Cortex of kidney (tissue), 1 donor: ENCODE data around the gene TMED6.
"Not testable (repeated sequence)": the region's sequence is repeated elsewhere in the genome, so short reads cannot be mapped to it uniquely, and the experiment has no call there.

Experiments used
- DNase-seq: peaks from one replicate; lab custom pipeline; 2025; lab: John Stamatoyannopoulos, UW

TMED6 gene

DNA sequence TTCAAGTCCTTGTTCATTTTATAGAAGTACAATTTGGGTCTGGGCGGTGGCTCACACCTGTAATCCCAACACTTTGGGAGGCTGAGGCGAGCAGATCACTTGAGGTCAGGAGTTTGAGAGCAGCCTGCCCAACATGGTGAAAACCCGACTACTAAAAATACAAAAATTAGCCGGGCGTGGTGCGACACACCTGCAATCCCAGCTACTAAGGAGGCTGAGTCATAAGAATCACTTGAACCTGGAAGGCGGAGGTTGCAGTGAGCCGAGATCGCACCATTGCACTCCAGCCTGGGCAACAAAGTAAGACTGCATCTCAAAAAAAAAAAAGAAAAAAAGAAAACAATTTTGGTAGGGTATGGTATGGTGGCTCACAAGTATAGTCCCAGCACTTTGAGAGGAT is 8.5 kb upstream of the TMED6 start:
- DNase-seq, result not testable (repeated sequence)

GRCh38 chr16:69350536-69351133 is 951 bp downstream of the TMED6 start:
- DNase-seq, result no peak

GRCh38 chr16:69349536-69349935 is 2.0 kb downstream of the TMED6 start:
- DNase-seq, result no peak

- DNase-seq, result no peak
These were observed 3.4 kb downstream of the TMED6 start for GRCh38 chr16:69348222-69348621.

GRCh38 chr16:69346683-69347082 is 4.9 kb downstream of the TMED6 start:
- no peak for DNase-seq

DNA sequence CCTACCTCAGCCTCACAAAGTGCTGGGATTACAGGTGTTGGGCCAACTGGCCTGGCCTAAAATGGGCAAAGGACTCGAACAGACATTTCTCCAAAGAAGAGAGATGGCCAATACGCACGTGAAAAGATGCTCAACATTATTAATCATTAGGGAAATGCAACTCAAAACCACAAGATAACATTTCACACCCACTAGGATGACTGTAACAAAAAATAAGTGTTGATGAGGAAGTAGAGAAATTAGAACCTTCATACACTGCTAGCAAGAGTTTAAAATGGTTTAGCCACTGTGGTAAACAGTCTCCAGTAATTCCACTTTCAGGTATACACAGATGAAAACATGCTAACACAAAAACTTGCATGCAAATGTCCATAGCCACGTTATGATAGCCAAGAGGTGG is 5.7 kb downstream of the TMED6 start:
- DNase-seq, result no peak

DNA sequence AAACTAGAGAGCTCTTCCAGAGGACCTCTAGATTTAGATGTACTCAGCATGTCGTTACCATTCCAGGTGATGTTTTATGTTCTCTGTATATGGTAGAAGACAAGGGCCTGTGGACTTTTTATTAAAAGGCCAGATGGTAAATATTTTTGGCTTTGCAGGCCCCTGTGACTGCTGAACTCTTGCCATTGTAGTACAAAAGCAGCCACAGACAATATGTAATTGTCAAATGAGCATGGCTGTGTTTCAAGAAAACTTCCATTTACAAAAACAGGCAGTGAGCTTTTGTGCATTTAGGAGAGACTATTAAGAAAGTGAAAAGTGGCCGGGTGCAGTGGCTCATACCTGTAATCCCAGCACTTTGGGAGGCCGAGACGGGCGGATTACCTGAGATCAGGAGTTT is 7.4 kb downstream of the TMED6 start:
- no peak for DNase-seq

DNA sequence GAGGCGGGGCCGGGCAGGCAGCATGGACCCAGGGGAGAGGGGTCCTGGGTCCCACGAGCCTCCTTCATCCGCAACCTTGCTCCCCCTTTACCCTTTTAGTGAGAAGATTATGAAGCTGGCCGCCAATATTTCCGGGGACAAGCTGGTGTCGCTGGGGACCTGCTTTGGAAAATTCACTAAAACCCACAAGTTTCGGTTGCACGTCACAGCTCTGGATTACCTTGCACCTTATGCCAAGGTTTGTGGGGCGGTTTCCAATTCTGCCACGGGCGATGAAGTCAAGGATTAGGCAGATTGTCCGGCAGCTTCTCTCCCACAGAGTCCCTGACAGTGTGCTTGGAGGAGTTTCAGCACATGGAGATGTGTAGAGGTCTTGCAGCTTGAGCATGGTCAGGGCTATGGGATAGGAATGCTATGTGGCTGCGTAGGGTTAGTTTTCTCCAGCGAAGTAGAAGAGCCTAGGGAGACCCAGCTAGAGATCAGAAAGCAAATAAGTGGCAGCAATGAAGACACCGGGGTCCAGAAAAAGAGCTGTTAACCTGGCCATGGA is 11.4 kb downstream of the TMED6 start:
- DNase-seq, result no peak

DNA sequence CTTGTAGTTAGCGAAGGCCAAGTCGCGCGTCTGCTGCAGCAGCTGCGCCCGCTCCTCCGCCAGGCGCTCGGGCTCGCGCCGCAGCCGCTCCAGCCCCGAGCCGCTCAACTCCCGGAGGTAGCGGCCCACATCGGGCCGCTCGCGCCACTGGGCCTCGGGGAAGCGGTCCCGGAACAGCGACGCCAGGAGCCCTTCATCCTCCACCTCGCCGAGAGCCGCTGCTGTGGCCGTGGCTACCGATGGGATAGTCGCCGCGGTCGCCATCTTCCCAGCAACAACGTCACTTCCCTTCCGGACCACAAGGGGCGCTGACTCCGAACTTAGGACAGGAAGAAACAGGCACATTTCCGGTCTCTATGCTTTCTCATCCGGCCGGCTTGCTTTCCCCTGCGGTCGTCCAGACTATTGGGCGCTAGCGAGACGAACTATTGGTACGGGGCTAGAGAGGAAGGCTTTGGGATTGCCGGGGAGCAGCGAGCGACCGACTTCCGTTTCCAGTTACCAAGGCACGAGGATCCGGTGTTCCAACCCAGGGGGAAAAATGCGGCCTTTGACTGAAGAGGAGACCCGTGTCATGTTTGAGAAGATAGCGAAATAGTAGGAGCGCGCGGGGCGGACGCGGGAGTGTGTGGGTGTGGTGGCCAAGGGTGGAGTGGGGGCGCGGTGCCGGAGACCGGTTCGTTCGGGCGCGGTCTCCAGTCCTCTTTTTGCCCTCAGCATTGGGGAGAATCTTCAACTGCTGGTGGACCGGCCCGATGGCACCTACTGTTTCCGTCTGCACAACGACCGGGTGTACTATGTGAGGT is 12.1 kb downstream of the TMED6 start, which contains the start of the genes COG8 and NIP7:
TSS of gene COG8 (minus strand) at position 276 of the 806 bp plus-strand sequence. CDS start at position 264, 12 bp downstream.
TSS of gene NIP7 (plus strand) at position 484 of the 806 bp plus-strand sequence. CDS start at position 542, 58 bp downstream.
- no peak for DNase-seq

GRCh38 chr16:69338557-69339288 is 12.9 kb downstream of the TMED6 start:
- DNase-seq, result no peak

DNA sequence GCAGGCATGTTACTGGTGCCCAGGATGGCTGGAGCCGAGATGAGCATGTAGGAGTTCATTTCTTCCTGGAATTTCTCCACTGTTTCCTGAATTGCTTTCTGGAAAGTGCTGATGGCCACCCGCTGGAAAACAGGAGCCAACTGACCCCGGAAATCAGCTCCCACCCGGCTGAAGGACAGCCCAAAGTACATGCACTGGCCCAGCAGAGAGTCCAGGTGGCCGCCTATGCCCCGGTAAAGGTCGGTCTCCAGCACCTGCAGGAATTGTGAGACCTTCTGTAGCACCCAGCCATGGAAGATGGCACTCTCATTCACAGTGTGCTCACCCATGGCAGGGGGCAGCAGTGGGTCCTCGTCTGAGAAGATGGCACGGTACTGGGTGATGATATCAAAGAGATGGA is 16.9 kb downstream of the TMED6 start:
- no peak for DNase-seq

DNA sequence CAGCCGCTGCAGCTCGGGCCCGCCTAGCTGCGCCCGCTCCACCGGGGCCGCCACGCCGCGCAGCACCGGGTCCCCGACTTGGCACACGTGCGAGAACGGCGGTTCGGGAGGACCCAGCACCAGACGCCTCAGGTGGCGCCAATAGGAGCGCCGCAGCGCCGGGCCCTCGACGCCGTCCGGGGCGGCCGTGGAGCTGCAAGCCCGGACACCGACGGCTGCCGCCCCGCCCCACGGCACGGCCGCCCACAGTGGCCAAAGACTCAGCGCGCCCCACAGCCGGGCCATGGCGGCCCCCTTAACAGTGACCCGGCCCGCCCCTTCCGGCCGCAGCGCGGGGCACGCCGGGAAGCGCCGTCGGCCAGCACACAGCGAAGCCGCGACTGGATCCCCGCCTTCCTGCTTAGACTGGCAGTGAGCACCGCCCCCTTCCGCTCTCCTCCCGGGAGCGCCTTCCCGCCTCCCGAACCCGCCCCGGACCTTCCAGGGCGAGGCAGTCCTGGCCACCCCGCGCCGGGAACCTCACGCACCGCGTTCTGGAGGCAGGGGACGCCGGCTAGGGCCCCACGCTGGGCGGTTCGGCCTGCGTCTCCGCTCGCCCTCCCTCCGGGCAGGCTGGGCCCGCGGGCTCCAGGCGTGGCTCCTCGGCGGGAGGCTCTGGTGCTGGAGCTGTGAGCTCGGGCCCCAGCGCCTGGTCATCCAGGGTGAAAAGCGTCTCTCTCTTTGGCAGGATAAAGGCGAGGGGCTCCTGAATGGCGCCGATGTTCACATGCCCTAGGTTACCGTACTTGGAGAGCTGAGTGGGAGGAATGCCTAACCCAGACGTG is 21.1 kb downstream of the TMED6 start, which contains the start of gene PDF:
TSS of gene PDF (minus strand) at position 303 of the 824 bp plus-strand sequence. CDS start at position 285, 18 bp downstream.
- peak; percentile 73 for DNase-seq

DNA sequence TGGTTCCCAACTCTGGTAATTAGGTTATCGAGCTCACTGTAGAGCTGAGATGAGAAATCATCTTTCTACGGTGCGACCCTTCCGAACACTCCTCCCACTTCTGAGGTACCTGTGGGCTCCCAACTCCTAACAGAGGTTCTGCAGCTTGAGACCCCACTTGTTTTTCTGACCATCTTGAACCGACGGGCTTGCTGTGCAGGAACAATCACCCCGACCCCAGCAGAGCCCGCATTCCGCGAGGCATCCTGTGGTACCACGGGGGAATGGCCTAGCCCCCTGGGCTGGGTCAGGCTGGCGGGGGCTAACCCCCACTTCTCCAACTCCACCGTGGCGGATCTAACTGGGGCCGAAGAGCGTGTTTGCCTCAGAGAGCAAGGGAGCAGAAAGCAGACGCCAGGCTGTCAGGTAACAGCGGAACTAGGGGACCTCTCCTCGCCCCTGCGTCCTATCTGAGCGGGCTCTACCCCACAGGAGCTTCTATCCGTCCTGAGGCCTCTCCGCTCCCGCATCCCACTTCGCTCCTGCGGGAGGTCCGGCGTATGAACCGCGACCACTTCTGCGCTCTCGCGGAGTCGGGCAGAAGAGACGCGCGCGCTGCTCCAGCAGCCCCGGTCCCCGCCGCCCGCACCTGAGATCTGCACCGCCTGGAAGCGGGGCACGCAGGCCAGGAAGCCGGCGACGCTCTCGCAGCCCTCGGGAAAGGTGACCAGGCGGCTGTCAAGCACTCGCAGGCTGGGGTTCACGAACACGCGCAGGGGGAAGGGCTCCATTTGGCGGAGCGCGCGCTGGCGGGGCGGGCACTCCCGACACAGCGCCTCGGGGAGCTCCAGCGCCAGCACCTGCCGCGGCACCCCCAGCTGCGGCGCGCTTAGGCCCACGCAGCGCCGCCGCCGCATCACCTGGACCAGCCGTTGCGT is 22.0 kb downstream of the TMED6 start:
- no peak for DNase-seq

DNA sequence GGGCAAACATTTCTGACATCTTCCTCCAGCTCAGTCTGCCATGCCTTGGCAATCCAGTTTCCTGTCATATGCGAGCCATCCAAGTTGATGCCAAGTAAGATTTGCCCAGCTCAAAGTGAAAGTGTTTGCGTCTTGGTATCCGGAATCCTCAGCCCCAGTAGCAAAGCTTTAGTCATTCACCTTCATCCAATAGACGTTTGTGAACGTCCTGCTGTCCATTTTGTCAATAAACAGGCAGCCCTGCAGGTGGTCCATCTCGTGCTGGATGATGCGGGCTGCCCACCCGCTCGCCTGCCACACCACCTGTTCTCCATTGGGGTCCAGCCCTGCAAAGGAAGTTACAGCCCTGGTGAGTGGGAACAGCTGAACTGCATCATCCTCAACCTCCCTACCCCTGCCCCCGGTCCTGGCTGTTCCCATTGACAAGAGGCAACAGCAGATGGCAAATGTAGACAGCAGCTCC is 22.7 kb downstream of the TMED6 start:
- DNase-seq, result no peak

DNA sequence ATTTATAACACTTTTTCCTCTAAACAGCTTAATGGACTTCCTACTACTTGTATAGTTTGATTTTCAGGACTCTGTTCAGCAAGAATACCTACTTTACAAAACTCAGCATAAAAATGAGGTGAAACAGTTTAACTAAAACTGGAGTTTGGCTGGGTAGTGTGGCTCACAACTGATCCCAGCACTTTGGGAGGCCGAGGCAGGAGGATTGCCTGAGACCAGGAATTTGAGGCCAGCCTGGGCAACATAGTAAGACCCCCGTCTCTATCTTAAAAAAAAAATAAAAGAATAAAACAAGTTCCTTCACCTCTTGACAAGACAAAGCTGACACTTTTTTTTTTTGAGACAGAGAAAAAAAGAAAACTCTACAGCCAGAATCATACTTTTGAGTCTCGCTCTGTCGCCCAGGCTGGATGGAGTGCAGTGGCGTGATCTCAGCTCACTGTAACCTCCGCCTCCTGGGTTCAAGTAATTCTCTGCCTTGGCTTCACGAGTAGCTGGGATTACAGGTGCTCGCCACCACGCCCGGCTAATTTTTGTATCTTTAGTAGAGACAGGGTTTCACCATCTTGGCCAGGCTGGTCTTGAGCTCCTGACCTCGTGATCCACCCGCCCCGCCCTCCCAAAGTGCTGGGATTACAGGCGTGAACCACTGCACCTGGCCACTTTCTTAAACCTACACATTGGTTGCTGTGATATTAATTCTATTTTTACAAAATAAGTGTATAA is 23.8 kb downstream of the TMED6 start:
- DNase-seq, result no peak

DNA sequence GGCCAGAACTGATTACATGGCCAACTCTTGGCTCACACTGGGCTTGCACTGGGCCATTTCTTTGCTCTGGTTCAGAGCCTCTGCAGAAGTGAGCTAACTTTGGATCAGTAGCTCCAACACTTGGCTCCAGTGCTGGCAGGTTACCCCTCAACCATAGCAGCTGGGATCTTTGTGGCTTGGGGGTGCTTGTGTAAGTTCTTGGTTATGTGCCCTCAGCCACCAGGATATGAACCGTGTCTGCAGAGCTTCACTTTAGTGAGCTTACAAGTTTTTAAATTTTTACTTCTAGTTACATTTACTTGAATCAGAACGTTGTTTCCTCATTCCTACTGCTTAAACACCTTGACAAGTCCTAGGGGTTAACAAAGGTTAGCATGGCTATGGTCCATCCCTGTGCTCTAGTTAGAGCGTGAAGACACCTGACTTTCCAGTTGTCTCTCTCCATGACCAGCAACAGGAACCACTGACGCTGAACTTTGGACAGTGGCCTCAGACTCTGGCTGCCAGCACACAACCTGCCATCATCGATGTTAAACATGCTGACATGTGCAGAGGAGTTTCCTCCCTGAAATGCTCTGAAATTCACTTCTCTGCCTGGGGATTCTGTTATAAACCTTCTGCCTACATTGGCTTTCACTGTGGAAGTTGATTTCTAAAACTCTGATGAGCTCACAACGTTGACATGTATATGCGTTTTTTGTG is 25.3 kb downstream of the TMED6 start:
- DNase-seq, result no peak

- DNase-seq, result no peak
These were observed 25.8 kb downstream of the TMED6 start for GRCh38 chr16:69325784-69326171.

- no peak for DNase-seq
These were observed 26.9 kb downstream of the TMED6 start for GRCh38 chr16:69324585-69325253.
